ENCODE results near the gene CLDN9.

- TF ChIP-seq CTCF (IDR thresholded peaks at IDR 0.05) (no peak), POLR2AphosphoS5 (IDR thresholded peaks at IDR 0.05) (no peak), POLR2A (IDR thresholded peaks at IDR 0.05) (no peak)
Observed at GRCh38 chr16:3023415-3023668, 10.6 kb downstream of the CLDN9 start.
